Activated T-helper 9 cell treated with anti-CD3 and anti-CD28 coated beads, Interleukin-2, amount 50 U/mL, for 16 hours (primary cell): ENCODE results near the gene IL6R.
"Not testable (repeated sequence)": the region's sequence is repeated elsewhere in the genome, so short reads cannot be mapped to it uniquely, and the experiment has no call there.

Experiments
- DNase-seq: peaks from one replicate; pipeline ENCODE4 v3.0.0-alpha.2; 2020; ENCODE audit warnings: low read depth

The IL6R gene

DNA sequence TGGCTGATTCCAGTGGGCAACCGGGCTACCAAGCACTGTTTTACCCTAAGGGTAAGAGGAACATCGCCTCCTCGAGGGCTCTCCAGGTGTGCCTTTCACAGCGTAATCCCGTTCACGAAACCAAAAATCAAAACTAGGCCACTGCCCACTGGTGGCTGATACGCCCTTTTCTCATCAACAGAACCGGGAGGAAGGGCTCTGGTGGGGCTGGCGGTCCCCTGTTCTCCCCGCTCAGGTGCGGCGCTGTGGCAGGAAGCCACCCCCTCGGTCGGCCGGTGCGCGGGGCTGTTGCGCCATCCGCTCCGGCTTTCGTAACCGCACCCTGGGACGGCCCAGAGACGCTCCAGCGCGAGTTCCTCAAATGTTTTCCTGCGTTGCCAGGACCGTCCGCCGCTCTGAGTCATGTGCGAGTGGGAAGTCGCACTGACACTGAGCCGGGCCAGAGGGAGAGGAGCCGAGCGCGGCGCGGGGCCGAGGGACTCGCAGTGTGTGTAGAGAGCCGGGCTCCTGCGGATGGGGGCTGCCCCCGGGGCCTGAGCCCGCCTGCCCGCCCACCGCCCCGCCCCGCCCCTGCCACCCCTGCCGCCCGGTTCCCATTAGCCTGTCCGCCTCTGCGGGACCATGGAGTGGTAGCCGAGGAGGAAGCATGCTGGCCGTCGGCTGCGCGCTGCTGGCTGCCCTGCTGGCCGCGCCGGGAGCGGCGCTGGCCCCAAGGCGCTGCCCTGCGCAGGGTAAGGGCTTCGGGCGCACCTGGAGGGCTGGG, at the start of gene IL6R:
IL6R (plus strand) TSS at position 360 of the 763 bp plus-strand sequence; CDS start at position 647, 287 bp downstream.
- peak; percentile 67 for DNase-seq

DNA sequence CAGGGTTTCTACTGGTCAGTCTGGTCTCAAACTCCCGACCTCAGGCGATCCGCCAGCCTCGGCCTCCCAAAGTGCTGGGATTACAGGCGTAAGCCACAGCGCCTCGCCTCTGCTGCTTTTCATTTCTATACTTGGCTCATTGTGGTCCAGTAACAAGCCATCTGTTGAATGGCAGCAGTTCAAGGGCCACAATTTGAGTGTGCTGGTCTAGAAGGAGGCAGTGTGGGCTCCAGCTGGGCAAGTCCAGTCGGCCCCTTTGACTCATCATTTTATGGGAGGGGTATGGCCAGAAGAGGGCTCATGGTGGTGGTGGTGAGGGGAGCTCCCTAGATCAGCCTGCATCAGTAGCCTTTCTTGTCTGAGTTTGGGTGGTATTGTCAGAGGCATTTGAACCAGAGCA, 46.6 kb upstream of the IL6R start:
- DNase-seq = no peak

DNA sequence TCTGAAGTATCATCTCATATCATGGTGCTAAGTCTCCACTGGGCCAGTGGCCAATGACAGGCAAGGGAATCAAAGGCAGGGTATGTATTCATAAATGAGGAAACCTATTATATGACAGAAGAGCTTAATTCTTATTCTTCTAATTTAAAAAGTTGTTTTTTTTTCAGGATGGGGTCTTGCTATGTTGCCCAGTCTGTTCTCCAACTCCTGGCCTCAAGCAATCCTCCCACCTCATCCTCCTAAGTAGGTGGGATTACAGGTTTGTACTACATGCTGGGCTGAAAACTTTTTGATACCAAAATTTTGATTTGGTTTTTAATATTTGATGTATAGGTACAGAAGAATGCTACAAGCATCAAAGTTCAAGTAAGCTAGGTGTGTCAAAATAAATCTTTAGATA, 44.9 kb upstream of the IL6R start:
- no peak for DNase-seq

DNA sequence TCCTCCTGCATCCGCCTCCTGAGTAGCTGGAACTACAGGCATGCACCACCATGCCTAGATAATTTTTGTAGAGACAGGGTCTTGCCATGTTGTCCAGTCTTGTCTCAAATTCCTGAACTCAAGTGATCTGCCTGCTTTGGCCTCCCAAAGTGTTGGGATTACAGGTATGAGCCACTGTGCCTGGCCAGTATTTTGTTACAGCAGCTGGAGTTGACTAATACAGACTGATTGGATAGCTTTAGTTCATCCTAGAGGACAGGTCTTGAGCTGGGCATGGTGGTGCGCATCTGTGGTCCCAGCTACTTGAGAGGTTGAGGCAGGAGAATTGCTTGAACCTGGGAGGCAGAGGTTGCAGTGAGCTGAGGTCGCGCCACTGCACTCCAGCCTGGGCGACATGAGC, 44.3 kb upstream of the IL6R start:
- not testable (repeated sequence) for DNase-seq

DNA sequence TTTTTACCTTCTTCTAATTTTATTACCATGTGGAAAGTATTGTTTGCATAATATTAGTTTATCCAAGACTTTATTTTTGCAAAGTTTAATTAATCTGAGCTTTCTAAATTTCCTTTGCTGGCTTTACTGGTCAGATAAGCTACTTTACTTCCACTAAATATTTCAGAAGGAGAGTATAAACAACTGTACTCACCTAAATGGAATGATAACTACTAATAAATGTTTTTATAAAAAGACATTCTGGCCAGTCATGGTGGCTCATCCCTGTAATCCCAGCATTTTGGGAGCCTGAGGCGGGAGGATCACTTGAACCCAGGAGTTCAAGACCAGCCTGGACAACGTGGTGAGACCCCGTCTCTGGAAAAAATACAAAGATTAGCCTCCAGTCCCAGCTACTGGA, 43.8 kb upstream of the IL6R start:
- DNase-seq = no peak

DNA sequence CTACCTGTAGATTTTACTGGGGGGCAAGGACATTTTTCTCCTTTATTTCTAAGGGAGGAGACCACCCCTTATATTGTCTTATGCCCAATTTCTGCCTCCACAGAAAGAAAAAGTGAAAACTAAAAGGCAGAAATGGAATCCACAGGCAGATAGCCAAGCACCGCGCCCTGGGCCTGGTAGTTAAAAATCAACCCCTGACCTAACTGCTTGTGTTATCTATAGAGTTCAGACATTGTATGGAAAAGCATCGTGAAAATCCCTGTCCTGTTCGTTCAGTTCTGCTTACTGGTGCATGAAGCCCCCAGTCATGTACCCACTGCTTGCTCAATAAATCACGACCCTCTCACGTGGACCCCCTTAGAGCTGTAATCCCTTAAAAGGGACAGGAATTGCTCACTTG, 33.7 kb upstream of the IL6R start:
- DNase-seq = no peak

DNA sequence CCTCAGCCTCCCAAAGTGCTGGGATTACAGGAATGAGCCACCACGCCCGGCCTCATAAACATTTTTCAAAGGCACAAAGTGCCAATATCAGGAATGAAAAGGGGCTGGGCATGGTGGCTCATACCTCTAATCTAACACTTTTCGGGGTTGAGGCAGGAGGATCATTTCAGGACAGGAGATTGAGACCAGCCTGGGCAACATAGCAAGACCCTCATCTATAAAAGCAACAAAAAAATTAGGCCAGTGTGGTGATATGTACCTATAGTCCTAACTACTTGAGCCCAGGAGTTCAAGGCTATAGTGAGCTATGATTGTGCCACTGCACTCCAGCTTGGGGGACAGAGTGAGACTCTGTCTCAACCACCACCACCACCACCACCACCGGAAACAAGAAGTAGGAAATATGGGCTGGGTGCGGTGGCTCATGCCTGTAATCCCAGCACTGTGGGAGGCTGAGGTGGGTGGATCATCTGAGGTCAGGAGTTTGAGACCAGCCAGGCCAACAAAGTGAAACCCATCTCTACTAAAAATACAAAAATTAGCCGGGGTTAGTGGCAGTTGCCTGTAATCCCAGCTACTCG, 31.3 kb upstream of the IL6R start:
- not testable (repeated sequence) for DNase-seq

DNA sequence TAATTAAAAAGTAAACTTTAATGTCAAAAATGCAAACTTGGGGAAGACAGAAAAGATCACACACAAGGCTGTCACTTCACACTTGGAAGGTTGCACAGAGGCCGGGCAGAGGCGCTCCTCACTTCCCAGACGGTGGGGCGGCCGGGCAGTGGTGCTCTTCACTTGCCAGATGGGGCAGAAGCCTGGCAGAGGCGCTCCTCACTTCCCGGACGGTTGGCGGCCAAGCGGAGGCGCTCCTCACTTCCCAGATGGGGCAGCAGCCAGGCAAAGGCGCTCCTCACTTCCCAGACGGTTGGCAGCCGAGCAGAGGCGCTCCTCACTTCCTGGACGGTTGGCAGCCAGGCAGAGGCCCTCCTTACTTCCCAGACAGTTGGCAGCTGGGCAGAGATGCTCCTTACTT, 25.8 kb upstream of the IL6R start:
- no peak for DNase-seq

DNA sequence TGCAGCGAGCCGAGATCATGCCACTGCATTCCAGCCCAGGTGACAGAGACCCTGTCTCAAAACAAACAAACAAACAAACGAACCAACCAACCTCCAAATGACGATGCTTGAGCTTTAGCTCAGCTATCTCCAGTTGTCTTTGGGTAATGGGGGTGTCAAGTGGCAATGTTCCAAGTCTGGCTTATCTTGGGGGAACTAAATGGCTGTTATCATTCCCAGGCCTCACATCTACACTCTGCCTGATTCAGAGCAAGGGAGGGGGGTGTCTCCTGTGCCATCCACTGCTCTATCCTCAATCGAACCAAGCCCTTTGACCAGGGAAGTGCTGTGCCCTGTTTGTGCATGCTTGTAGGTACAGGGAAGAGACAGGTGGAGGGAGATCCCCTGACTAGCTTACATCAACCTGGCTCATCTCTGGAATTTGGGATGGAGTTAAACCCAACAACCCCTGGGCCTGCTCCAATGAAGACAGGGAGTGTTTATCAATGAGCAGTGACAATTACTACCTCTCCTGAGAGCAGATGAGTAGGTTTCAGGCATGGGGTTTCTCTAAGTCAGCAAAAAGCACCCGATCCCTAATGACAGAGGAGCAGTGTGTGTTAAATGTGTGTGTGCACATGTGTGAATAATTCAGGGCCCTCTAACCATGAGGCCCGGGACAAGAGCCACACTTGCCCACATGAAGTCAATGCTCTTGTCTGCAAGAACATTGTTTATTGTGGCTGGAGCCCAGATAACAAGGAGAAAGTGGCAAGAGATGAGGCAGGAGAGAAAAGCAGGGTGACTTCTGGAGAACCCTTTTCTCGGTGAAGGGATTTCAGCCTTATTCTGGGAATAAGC, 20.3 kb upstream of the IL6R start:
- no peak for DNase-seq

DNA sequence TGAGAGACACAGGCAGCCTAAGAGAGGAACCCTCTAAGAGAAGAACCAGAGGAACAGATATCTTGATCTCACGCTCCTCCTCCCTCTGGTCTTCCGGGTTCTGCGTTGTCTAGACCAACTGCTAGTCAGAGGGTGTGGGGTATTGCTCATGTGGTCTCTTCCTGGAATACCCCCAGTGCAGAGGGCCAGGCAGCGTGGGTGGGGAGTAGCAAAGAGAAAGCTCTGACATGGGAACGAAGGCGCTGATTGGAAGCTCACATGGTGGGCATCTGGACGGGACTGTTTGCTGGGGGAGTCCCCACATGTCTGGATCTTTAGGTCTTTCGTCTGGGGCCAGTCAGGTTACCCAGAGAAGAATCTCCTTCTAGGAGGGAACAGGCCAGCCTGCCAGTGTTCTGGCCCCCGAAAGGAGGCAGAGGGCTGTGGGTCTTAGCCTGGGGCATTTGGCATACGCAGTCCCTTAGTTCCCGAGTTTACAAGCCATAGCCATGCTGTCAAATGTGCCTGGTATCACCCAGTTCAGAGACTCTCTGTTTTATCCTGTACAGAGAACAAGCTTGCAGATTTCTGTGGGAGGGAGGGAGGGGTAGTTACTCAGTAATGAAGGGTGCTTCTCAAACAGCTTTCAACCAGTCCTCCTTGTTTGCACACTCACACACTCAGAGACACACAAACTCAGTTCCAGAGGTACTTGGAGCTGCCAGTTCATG, 18.3 kb upstream of the IL6R start:
- peak; percentile 75 for DNase-seq

DNA sequence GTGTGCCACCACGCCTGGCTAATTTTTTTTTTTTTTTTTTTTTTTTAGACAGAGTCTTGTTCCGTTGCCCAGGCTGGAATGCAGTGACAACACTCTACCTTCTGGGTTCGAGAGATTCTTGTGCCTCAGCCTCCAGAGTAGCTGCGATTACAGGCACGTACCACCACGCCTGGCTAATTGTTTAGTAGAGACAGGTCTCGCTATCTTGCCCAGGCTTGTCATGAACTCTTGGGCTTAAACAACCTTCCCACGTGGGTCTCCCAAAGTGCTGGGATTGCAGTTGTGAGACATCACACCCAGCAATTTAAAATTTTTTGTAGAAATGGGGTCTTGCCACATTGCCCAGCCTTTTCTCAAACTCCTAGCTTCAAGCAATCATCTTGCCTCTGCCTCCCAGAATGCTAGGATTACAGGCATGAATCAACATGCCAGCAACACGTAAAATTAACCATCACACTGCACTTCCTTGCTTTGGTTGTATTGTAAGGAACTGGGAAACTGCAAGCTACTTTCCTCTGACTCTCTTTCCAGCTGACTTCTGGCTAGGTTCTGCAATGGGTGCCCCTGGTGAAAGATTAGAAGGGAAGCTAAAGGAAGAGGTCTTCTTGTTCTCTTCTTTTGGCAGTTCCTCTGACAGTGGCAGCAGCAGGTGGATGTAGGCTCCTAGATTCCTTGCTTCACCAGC, 13.9 kb upstream of the IL6R start:
- no peak for DNase-seq

DNA sequence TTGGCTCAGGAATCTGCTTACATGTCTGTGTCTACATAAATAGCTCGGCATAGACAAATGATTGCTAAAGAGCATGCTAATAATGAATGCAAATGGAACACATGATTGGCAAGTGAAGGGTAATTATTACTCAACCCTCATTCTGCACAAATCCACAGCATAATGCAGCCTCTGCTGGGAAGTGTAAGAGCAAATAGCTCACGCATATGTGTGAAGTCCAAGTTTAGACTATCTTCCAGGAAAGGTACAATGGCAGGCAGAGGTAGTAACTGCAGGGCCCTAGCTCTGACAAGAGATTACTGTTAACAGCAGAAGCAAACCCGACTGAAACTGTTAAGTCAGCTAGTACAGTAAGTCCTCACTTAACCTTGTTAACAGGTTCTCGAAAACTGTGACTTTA, 7.0 kb upstream of the IL6R start:
- DNase-seq = no peak

DNA sequence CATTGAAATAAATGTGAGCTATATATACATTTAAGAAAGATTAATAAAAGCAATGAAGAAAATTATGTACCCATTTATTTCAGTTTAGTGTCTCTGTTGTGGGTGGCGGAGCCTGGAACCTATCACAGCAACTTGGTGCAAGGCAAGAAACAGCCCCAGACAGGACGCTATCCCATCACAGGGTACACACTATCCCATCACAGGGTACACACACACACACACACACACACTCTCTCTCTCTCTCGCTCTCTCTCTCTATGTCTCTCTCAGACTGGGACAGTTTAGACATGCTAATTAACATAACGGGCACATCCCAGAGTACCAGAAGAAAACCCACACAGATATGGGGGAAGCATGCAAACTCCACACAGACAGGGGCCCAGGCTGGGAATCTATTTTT, 6.5 kb upstream of the IL6R start:
- DNase-seq = no peak

DNA sequence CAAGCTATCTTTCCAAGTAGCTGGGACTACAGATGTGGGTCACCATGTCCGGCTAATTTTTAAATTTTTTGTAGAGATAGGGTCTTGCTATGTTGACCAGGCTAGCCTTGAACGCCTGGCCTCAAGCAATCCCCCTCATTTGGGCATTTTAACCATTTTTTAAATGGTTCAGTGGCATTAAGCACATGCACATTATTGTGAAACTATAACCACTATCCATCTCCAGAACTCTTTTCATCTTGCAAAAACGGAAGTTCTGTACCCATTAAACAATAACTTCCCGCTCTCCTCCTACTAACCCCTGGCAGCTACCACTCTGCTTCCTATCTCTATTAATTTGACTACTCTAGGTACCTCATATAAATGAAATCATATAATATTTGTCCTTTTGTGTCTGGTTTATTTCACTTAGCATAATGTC, 4.8 kb upstream of the IL6R start:
- DNase-seq = no peak

DNA sequence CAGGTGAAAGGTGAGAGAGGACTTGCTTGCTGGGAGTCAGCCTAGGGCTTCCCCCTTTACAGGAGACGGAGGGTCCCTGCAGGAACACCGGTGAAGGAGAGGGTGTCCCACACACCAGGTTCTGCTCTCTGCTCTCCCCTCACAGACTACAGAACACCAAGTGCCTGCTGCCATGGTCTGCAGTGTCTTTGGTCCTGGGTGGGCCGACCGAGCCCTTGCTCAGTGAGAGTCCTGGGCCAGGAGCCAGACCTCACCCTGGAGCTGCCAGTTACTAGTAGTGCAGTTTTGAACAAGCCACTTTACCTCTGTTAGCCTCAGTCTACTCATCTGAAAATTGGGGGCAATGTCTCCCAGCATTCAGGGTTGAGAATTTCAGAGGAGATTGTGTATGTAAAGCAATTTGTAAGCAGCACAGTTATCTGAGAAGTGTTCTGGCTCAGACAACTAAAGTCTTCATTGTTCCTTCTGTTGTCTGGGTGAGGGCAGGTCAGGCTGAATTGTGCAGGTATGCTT, 2.7 kb upstream of the IL6R start:
- DNase-seq = no peak

DNA sequence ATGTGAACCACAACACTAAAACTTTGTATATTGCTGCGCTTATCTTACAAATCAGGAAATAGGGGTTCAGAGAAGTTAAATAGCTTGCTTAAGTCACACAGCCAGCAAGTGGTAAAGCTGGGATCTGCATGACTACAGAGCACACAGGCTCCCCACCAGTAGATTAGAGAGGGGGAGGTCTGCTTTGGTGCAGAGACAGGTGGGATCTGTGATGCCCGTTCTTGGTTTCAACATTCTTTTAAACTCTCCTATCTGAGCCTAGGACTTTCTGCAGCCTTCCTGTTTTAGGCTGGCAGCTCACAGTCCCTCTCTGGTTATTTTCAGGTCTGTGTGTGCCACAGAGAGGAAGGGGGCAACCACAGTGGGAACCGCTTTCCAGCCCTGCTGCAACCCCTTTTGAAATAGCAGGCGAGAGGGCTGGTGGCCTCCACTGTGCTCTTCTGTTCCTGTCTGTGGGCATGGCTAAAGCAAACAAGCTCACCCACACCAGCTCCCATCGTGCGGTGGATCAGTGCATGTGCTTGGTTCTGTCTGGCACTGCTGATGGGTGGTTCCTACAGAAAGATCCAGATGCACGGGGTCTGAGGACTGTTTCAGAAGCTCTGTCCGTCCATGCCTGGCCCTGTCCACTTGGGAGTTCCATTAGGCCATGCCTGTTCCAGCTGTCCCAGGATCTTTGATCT, 1.7 kb upstream of the IL6R start:
- DNase-seq = no peak

DNA sequence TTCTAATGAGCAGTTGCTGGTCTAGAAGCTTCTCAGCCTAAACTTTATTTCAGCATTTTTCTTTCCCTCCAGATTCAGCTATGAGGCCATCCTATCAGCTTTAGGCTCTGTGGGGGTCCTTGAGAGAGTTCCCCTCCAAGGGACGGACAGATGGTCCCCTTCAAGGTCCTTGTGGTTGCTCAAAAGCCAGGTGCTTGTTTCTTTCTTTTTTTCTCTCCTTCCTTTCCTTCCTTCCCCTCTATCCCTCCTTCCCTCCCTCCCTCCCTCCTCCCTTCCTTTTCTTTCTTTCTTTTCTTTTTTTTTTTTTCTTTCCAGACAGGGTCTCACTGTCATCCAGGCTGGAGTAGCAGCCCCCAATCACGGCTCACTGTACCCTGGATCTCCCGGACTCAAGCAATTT, 1.2 kb upstream of the IL6R start:
- DNase-seq = no peak

DNA sequence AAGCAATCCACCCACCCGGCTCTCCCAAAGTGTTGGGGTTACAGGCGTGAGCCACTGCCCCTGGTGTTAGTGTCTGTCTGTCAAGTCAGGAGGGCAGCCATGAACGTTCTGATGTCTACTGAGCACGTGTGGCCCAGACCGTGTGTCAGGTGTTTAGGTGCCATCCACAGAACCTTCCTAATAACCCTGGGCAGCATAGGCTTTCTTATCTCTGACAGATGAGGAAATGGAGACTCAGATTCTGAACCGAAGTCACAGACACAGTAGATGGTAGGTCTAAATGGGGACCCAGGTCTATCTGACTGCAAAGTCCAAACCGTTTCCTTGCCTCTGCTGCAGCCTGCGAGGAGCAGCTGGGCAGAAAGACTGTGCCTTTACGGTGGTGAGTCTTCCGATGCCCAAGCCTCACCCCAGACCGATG, 622 bp upstream of the IL6R start:
- DNase-seq = no peak

DNA sequence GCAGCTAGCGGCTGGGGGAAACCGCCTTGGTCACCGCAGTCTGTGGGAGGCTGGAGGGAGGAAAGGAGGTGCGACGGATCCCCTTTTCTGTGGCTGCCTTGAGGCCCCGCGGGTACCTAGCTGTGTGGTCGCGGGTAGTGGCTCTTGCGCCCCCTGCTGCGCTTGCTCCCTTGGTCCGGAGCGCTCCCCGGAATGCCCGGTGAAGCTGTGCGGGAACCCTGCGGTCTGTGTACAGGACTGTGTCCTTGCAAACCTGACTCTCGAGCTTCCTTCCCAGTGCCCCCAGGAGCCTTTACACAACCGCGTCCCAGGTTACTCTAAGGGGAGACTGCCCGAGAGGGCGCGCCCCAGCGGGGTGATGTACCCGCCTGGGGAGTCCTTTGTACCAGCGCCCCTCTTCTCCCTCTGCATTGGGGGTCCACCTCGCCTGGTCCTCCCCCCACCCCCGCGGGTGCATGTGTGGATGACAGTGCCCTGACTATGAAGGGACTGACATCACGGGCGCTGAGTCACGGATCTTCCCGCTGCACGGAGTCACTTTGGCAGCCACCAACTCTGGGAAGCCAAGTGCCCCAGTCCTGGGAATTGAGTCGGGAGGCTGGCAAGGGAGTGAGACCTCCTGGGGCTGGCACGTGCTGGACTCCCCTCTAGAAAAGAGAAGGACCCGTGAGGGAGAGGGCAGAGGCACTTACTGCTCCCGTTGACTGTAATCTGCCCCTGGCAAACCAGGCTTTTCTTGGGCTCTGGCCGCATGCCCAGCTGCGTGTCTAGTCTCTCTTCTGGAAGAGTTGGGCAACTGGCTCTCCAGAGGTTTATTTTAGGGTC, 816 bp downstream of the IL6R start:
- DNase-seq = peak; percentile 64

DNA sequence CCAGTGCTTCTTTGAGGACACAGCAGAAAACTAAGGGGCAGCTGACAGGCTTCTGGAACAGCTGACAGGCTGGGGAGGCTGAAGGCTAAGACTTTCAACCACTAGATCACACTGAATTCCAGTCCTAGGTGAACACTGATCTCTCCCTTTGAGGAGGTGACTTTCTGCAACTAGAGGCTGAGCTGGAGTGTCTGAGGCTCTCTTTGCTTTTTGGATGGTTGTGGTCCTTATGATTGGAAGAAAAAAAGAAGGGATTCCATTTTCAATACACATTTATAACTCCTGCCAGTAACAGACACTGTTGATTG, 1.4 kb downstream of the IL6R start:
- no peak for DNase-seq

DNA sequence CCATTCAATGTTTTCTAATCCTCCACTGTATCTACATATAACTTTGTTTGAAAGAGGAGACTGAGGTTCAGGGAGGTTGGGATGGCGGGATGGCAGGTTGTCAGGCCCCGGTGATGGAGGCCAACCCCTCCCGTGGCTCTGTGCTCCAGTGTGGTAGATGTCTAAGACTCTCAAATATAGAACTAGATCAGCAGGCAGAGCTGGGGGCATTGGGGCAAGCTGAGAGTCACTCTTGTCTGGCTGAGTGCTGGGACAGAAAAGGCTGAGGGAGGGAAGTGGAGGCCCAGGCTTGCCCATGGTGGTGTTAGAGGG, 1.7 kb downstream of the IL6R start:
- DNase-seq = no peak
